GM08714 (cell line): ENCODE results near the gene PTGER4.

Source experiments
- H3K4me3 ChIP-seq: fragments of 200-500 bp; sonication (Bioruptor generic); 2 replicates; pipeline ENCODE4 v1.5.1; 2014; ENCODE audit warnings: mild to moderate bottlenecking, low read length, inconsistent platforms
- ZNF274 ChIP-seq: IDR thresholded peaks from 2 replicates; pipeline ENCODE4 v1.6.1; 2012; ENCODE audit warnings: mild to moderate bottlenecking, low read depth, low read length

PTGER4 gene

GRCh38 chr5:40738502-40738901, 58.8 kb downstream of the PTGER4 start:
- H3K4me3 ChIP-seq, result no peak overlapping the region
- no peak for TF ChIP-seq ZNF274
